AG09309 (cell line): ENCODE results near the gene FGF3.

Experiments used
- DNase-seq: peaks from one replicate; pipeline ENCODE4 v3.0.0-alpha.2; 2010; ENCODE audit warnings: low read depth
- H3K4me3 ChIP-seq: 2 replicates; pipeline ENCODE4 v1.5.1; 2011; ENCODE audit warnings: mild to moderate bottlenecking, low read depth, low read length, moderate library complexity; ENCODE audit not compliant: control insufficient read depth
- CTCF ChIP-seq: IDR thresholded peaks from 2 replicates; pipeline ENCODE4 v1.5.1; 2011; ENCODE audit warnings: mild to moderate bottlenecking, low read depth, low read length, inconsistent platforms; ENCODE audit not compliant: insufficient read depth, control insufficient read depth; ENCODE audit errors: missing control alignments

Gene FGF3

GRCh38 chr11:69760319-69760718 lies 58.9 kb downstream of the FGF3 start:
- H3K4me3 ChIP-seq = no peak overlapping the region
- DNase-seq = no peak
- no peak for TF ChIP-seq CTCF
